KMS-11 (cell line): ENCODE data around the gene JPH3.

Experiments used
- H2AFZ ChIP-seq: fragments of 200-600 bp; sonication (generic); 2 replicates; pipeline ENCODE4 v1.6.1; 2016; ENCODE audit warnings: antibody characterized with exemption, mixed run types, low read depth
- H3K27ac ChIP-seq: fragments of 200-600 bp; sonication (generic); 2 replicates; pipeline ENCODE4 v1.6.1; 2016; ENCODE audit warnings: mild to moderate bottlenecking, mixed run types
- H3K27me3 ChIP-seq: fragments of 200-600 bp; sonication (generic); 2 replicates; pipeline ENCODE4 v1.6.1; 2017; ENCODE audit warnings: mild to moderate bottlenecking, low read depth, mixed run types, moderate library complexity; ENCODE audit not compliant: insufficient read depth
- H3K36me3 ChIP-seq: fragments of 200-600 bp; sonication (generic); 2 replicates; pipeline ENCODE4 v1.6.1; 2017; ENCODE audit warnings: mild to moderate bottlenecking, mixed run types; ENCODE audit not compliant: insufficient read depth
- H3K4me1 ChIP-seq: fragments of 200-600 bp; sonication (generic); 2 replicates; pipeline ENCODE4 v1.6.1; 2016; ENCODE audit warnings: mild to moderate bottlenecking, low read depth, mixed run types; ENCODE audit not compliant: poor library complexity, severe bottlenecking
- H3K4me2 ChIP-seq: fragments of 200-600 bp; sonication (generic); 2 replicates; pipeline ENCODE4 v1.7.0; 2016; ENCODE audit warnings: mild to moderate bottlenecking, mixed run types
- H3K4me3 ChIP-seq: fragments of 200-600 bp; sonication (generic); IDR thresholded peaks from 2 replicates; pipeline ENCODE4 v1.6.1; 2017; ENCODE audit warnings: low read depth, low read length, mixed read lengths; ENCODE audit not compliant: insufficient read depth
- H3K79me2 ChIP-seq: fragments of 200-600 bp; sonication (generic); 2 replicates; pipeline ENCODE4 v1.6.1; 2016; ENCODE audit warnings: low read depth, mixed run types; ENCODE audit not compliant: insufficient read depth
- H3K9ac ChIP-seq: fragments of 200-600 bp; sonication (generic); 2 replicates; pipeline ENCODE4 v1.6.1; 2016; ENCODE audit warnings: mild to moderate bottlenecking, mixed run types
- H4K20me1 ChIP-seq: fragments of 200-600 bp; sonication (generic); 2 replicates; pipeline ENCODE4 v1.6.1; 2016; ENCODE audit warnings: mild to moderate bottlenecking, mixed run types; ENCODE audit not compliant: insufficient read depth
- TF ChIP-seq, protein P1 (sequence below): fragments of 200-600 bp; sonication (generic); conservative IDR thresholded peaks from 2 replicates; pipeline ENCODE4 v1.6.1; 2017; ENCODE audit warnings: low read depth, mild to moderate bottlenecking, antibody characterized with exemption, low read length, moderate library complexity, mixed read lengths

JPH3 gene

DNA sequence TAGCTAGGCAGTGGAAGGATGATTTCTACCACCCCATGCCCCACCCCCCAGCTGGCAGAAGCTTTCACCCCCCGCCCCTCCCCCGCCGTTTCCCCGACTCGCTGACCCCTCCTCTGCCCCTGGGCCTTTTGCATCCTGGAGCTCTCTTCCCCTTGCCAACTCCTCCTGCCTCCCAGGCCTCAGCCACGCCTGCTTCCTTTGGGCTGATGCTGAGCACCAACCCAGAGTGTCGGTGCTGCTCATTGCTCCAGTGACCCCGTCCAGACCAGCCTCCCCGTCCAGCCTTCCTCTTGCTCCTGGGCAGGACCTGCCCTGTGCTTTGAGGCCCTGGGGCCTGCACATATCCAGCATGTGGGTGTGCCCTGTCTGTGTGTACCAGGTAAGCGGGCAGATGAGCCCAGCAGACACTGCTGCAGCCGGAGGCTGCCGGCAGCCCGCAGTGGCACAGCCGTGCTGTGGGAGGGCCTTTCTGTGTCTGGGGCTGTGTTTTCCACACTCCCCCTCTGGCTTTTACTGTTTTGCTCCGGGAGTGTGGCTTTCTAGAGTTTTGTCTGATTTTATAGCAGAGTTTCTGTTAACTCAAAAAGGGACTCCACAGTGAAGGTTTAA is 72.9 kb downstream of the JPH3 start:
- H3K27ac ChIP-seq, result no peak overlapping the region
- no peaks in the 10 kb centered on the region for H3K36me3 ChIP-seq
- TF ChIP-seq, protein P1, sequence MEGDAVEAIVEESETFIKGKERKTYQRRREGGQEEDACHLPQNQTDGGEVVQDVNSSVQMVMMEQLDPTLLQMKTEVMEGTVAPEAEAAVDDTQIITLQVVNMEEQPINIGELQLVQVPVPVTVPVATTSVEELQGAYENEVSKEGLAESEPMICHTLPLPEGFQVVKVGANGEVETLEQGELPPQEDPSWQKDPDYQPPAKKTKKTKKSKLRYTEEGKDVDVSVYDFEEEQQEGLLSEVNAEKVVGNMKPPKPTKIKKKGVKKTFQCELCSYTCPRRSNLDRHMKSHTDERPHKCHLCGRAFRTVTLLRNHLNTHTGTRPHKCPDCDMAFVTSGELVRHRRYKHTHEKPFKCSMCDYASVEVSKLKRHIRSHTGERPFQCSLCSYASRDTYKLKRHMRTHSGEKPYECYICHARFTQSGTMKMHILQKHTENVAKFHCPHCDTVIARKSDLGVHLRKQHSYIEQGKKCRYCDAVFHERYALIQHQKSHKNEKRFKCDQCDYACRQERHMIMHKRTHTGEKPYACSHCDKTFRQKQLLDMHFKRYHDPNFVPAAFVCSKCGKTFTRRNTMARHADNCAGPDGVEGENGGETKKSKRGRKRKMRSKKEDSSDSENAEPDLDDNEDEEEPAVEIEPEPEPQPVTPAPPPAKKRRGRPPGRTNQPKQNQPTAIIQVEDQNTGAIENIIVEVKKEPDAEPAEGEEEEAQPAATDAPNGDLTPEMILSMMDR, result no peak
- no peak overlapping the region for H3K9ac ChIP-seq
- no peaks in the 10 kb centered on the region for H3K79me2 ChIP-seq
- H3K4me3 ChIP-seq, result no peak overlapping the region
- no peaks in the 10 kb centered on the region for H4K20me1 ChIP-seq
- H3K4me1 ChIP-seq, result no peaks in the 10 kb centered on the region
- H2AFZ ChIP-seq, result no peak overlapping the region
- peaks cover 81% of the 10 kb centered on the region for H3K27me3 ChIP-seq
- H3K4me2 ChIP-seq, result no peak overlapping the region

- Histone ChIP-seq H2AFZ (no peak overlapping the region), H3K36me3 (no peaks in the 10 kb centered on the region), H3K4me3 (no peak overlapping the region), H4K20me1 (no peaks in the 10 kb centered on the region), H3K27me3 (peaks cover 63% of the 10 kb centered on the region), H3K4me2 (no peak overlapping the region), H3K79me2 (no peaks in the 10 kb centered on the region), H3K27ac (no peak overlapping the region), H3K4me1 (no peaks in the 10 kb centered on the region), H3K9ac (no peak overlapping the region)
- TF ChIP-seq, protein P1, result no peak
Measured at GRCh38 chr16:87677830-87678229, 75.5 kb downstream of the JPH3 start.

DNA sequence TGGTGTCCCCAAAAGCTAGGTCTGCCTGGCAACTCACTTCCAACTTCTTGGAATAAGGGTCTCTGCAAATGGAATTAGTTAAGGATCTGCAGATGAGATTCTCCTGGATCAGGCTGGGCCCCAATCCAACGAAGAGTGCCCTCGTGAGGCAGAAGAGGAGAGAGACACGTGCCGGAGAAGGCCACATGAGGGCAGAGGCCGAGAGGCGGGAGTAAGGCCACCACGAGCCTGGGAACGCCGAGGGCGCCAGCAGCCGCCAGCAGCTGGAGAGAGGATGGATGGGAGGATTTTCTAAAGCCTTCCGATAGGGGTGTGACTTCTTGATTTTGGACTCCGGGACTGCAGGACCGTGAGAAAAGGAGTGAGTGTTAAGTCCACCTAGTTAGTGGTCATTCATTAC is 76.3 kb downstream of the JPH3 start:
- Histone ChIP-seq H3K27ac (no peak overlapping the region), H3K27me3 (peaks cover 61% of the 10 kb centered on the region), H3K36me3 (no peaks in the 10 kb centered on the region), H3K4me2 (no peak overlapping the region), H2AFZ (no peak overlapping the region), H3K4me1 (no peaks in the 10 kb centered on the region), H4K20me1 (no peaks in the 10 kb centered on the region), H3K9ac (no peak overlapping the region), H3K4me3 (no peak overlapping the region), H3K79me2 (no peaks in the 10 kb centered on the region)
- TF ChIP-seq, protein P1, result no peak

DNA sequence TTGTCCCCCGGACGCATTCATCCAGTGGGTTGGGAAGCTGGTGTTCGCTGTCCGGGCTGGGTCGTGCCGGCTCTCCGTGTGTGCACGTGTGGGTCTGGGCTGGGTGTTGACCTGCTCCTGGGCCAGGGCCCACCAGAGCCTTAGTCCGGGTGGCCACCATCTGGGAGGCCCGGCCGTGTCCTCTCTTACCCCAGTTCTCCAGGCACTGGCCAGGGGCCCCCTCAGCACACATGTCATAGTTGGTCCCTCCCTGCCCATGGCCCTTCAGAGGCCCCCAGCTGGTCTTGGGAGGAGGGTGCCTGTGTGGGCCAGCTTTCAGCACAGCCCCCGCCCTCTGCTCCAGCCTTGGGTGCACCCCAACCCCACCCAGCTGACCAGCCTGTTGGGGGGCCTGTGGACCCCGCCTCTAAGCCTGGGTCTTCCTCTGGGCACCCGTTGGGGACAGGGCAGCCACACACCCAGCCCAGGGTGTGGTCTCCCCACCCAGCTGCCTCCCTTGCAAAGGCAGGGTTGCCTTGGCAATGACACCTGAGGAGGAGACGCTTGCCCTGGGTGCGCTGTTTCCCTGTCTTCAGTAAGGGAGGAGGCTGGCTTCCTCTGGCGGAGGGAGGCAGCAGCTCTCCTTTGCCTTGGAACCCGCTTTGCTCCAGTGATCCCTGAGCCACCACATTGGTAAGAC is 77.4 kb downstream of the JPH3 start:
- H3K36me3 ChIP-seq, result no peaks in the 10 kb centered on the region
- TF ChIP-seq, protein P1, result no peak

More for the DNA sequence above, 77.4 kb downstream of the JPH3 start:
- Histone ChIP-seq H3K4me1 (no peaks in the 10 kb centered on the region), H3K4me2 (no peak overlapping the region), H3K27ac (no peak overlapping the region), H3K4me3 (no peak overlapping the region), H2AFZ (no peak overlapping the region), H3K27me3 (peaks cover 54% of the 10 kb centered on the region), H3K79me2 (no peaks in the 10 kb centered on the region), H4K20me1 (no peaks in the 10 kb centered on the region), H3K9ac (no peak overlapping the region)
